DND-41 (cell line): ENCODE data around the gene FOXP1.

Experiments
- EZH2 ChIP-seq: IDR thresholded peaks from 3 replicates; pipeline ENCODE4 v1.6.1; 2012; ENCODE audit warnings: borderline replicate concordance, low read depth, mild to moderate bottlenecking, moderate library complexity, low read length, inconsistent platforms; ENCODE audit not compliant: severe bottlenecking
- TF ChIP-seq, protein P1 (sequence below): IDR thresholded peaks from 2 replicates; pipeline ENCODE4 v1.5.1; 2012; ENCODE audit warnings: borderline replicate concordance, low read length, moderate library complexity, mild to moderate bottlenecking; ENCODE audit not compliant: poor library complexity, severe bottlenecking; ENCODE audit errors: extremely low read depth

DNA sequence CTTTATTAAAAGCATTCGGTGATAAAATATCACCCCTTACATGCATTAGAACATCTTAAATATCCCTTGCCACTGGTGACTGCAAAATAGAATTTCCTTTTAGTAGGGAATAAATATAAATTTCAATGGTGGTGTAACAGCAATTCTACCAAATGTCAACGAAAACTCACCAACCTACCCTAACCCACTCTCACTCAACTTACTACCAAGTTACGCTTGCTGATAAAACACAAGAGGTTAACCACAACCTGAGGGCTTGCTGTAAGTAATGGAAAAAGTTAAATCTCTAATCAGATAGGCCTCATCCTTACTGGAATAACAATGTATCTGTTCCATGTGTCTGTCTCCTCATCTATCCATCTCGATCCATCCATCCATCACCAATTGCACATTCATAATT lies 274.7 kb downstream of the FOXP1 start:
- no peak for TF ChIP-seq EZH2
- TF ChIP-seq, protein P1, sequence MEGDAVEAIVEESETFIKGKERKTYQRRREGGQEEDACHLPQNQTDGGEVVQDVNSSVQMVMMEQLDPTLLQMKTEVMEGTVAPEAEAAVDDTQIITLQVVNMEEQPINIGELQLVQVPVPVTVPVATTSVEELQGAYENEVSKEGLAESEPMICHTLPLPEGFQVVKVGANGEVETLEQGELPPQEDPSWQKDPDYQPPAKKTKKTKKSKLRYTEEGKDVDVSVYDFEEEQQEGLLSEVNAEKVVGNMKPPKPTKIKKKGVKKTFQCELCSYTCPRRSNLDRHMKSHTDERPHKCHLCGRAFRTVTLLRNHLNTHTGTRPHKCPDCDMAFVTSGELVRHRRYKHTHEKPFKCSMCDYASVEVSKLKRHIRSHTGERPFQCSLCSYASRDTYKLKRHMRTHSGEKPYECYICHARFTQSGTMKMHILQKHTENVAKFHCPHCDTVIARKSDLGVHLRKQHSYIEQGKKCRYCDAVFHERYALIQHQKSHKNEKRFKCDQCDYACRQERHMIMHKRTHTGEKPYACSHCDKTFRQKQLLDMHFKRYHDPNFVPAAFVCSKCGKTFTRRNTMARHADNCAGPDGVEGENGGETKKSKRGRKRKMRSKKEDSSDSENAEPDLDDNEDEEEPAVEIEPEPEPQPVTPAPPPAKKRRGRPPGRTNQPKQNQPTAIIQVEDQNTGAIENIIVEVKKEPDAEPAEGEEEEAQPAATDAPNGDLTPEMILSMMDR = no peak
